GM19397 (cell line): ENCODE data around the gene CHI3L2.

ENCODE experiments used
- ATAC-seq: cut with Tn5 transposase; IDR thresholded peaks from one replicate; pipeline ENCODE4 v1.9.1; 2021; ENCODE audit warnings: mild to moderate bottlenecking, moderate library complexity; ENCODE audit not compliant: unreplicated experiment

CHI3L2 gene

DNA sequence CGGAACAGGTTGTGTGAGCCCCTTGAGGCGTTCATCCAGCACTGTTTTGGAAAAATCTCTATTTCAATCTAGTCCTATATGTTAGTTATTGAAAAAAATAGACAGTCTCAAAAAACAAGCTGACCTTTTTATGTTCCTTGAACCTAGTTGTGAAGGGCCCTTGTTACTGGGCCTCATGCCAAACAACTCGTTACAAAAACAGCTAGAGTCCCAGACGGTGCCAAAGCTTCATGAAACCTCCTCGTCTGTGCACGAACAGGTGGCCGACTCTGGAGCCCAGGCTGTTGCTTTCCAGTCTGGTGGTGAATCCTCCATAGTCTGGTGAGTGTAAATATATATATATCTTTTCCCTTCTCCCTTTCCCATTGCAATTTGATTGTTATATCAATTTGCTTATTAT lies 63.1 kb downstream of the CHI3L2 start, which contains the start of gene CHIA:
Gene CHIA (plus strand): TSS at position 222 of the 400 bp plus-strand sequence. CDS start 19,617 bp downstream, outside the sequence.
- no peak for ATAC-seq
